H1 (cell line): Measurements from ENCODE around the gene UBAC1. TPM values are rescaled to one million over a fixed set of nuclear protein-coding genes. Genes with fewer than 3 reads are reported as not detected.

ENCODE experiments used
- CTCF ChIA-PET: fragments of 300-600 bp; sonication (Branson Sonifier 250); formaldehyde crosslinking; loops from one replicate; lab custom pipeline; 2021; ENCODE audit not compliant: partially characterized antibody; lab: Charles Lee
- POLR2A ChIA-PET: fragments of 300-600 bp; sonication (Branson Sonifier 250); formaldehyde crosslinking; loops from one replicate; lab custom pipeline; 2021; ENCODE audit warnings: inconsistent platforms; ENCODE audit not compliant: partially characterized antibody; lab: Charles Lee
- DNase-seq, 2 experiments: peaks; one replicate each; pipeline versions ENCODE4 v3.0.0 to v3.0.0-alpha.2; 2010 to 2022; ENCODE audit warnings: low spot score in 2 of 2, low read depth in 1 of 2, mixed read lengths in 1 of 2
- FAIRE-seq: peaks from 2 replicates; lab custom pipeline; 2011; peaks lifted over from hg19 to GRCh38; lab: Jason Lieb, UNC
- H2AFZ ChIP-seq: 2 replicates; pipeline ENCODE4 v1.8.1; 2012; ENCODE audit warnings: low read length, inconsistent platforms
- H2AK5ac ChIP-seq: 2 replicates; pipeline ENCODE4 v1.6.1; 2013; ENCODE audit warnings: low read depth, low read length
- H2BK120ac ChIP-seq: replicated peaks from 2 replicates; pipeline ENCODE3; 2013; ENCODE audit warnings: low read depth, low read length, inconsistent platforms
- H2BK12ac ChIP-seq: 2 replicates; pipeline ENCODE4 v1.6.1; 2013; ENCODE audit warnings: low read depth, low read length
- H2BK15ac ChIP-seq: 2 replicates; pipeline ENCODE4 v1.6.1; 2013; ENCODE audit warnings: low read length
- H2BK20ac ChIP-seq: 2 replicates; pipeline ENCODE4 v1.6.1; 2013; ENCODE audit warnings: low read length
- H2BK5ac ChIP-seq: 2 replicates; pipeline ENCODE4 v1.6.1; 2013; ENCODE audit warnings: low read depth, low read length
- H3K14ac ChIP-seq: 2 replicates; pipeline ENCODE4 v1.6.1; 2013; ENCODE audit warnings: inconsistent platforms; ENCODE audit not compliant: insufficient read length
- H3K18ac ChIP-seq: 2 replicates; pipeline ENCODE4 v1.6.1; 2013; ENCODE audit warnings: low read length; ENCODE audit errors: extremely low read depth
- H3K23ac ChIP-seq: 2 replicates; pipeline ENCODE4 v1.6.1; 2013; ENCODE audit warnings: inconsistent platforms; ENCODE audit not compliant: insufficient read length
- H3K23me2 ChIP-seq: 2 replicates; pipeline ENCODE4 v1.6.1; 2013; ENCODE audit warnings: low read depth, low read length
- H3K27ac ChIP-seq: 2 replicates; pipeline ENCODE4 v1.6.1; 2011; ENCODE audit warnings: low read depth, low read length, inconsistent platforms
- H3K27me3 ChIP-seq, 4 experiments: replicated peaks in 1 of 4; 1 replicate in 1 of 4; 2 replicates in 3 of 4; pipeline versions ENCODE4 v1.6.1 to v1.8.1; 2011 to 2013; ENCODE audit warnings: low read length in 3 of 4, mild to moderate bottlenecking in 3 of 4, inconsistent platforms in 2 of 4, mixed read lengths in 2 of 4, moderate library complexity in 1 of 4; ENCODE audit not compliant: control insufficient read depth in 3 of 4, insufficient read depth in 3 of 4; ENCODE audit errors: extremely low read depth in 1 of 4
- H3K36me3 ChIP-seq, 4 experiments: 2 replicates each; pipeline versions ENCODE4 v1.6.1 to v1.8.1; 2011 to 2013; ENCODE audit warnings: mild to moderate bottlenecking in 4 of 4, low read length in 3 of 4, moderate library complexity in 2 of 4, control low read depth in 1 of 4, inconsistent platforms in 1 of 4; ENCODE audit not compliant: insufficient read depth in 4 of 4, control insufficient read depth in 2 of 4
- H3K4ac ChIP-seq: replicated peaks from 2 replicates; pipeline ENCODE3; 2013; ENCODE audit warnings: low read length, low read depth, mixed read lengths, inconsistent platforms; ENCODE audit not compliant: insufficient read length
- H3K4me1 ChIP-seq, 4 experiments: replicated peaks in 1 of 4; 1 replicate in 1 of 4; 2 replicates in 3 of 4; pipeline versions ENCODE4 v1.6.1 to v1.8.1; 2011 to 2013; ENCODE audit warnings: low read length in 3 of 4, inconsistent platforms in 2 of 4, mixed read lengths in 1 of 4; ENCODE audit not compliant: insufficient read depth in 4 of 4, control insufficient read depth in 3 of 4
- H3K4me2 ChIP-seq, 2 experiments: 2 replicates each; pipeline versions ENCODE4 v1.6.1 to v1.8.1; 2011 to 2013; ENCODE audit warnings: low read depth in 2 of 2, low read length in 2 of 2, control low read depth in 1 of 2, inconsistent platforms in 1 of 2, mild to moderate bottlenecking in 1 of 2; ENCODE audit not compliant: insufficient read depth in 1 of 2
- H3K4me3 ChIP-seq, 4 experiments: fragments of 200-600, 300-600 bp in 1 of 4; sonication (generic), shearing (Covaris generic), sonication (Bioruptor Twin) in 1 of 4; 2 replicates each; pipeline versions ENCODE4 v1.5.1 to v1.8.1; 2011 to 2016; ENCODE audit warnings: low read length in 4 of 4, low read depth in 3 of 4, control low read depth in 2 of 4, inconsistent platforms in 2 of 4, mild to moderate bottlenecking in 2 of 4, mixed read lengths in 1 of 4, moderate library complexity in 1 of 4; ENCODE audit not compliant: insufficient read depth in 2 of 4; ENCODE audit errors: extremely low read depth in 1 of 4
- H3K56ac ChIP-seq: replicated peaks from 2 replicates; pipeline ENCODE3; 2013; ENCODE audit warnings: low read depth, mild to moderate bottlenecking, mixed read lengths, low read length, inconsistent platforms; ENCODE audit not compliant: insufficient read length
- H3K79me1 ChIP-seq: 2 replicates; pipeline ENCODE4 v1.6.1; 2013; ENCODE audit warnings: low read depth, low read length, control low read depth
- H3K79me2 ChIP-seq, 2 experiments: 2 replicates each; pipeline versions ENCODE4 v1.6.1 to v1.8.1; 2012 to 2013; ENCODE audit warnings: low read length in 2 of 2, mild to moderate bottlenecking in 2 of 2, inconsistent platforms in 1 of 2; ENCODE audit not compliant: insufficient read depth in 2 of 2, control insufficient read depth in 1 of 2
- H3K9ac ChIP-seq, 4 experiments: replicated peaks in 1 of 4; 1 replicate in 1 of 4; 2 replicates in 3 of 4; pipeline versions ENCODE4 v1.6.1 to v1.8.1; 2011 to 2013; ENCODE audit warnings: low read depth in 3 of 4, low read length in 3 of 4, control low read depth in 2 of 4, mild to moderate bottlenecking in 2 of 4, moderate library complexity in 2 of 4, inconsistent platforms in 1 of 4; ENCODE audit errors: extremely low read depth in 1 of 4
- H3K9me3 ChIP-seq, 2 experiments: 2 replicates each; pipeline versions ENCODE4 v1.6.1 to v1.8.1; 2012 to 2013; ENCODE audit warnings: mild to moderate bottlenecking in 2 of 2, moderate library complexity in 2 of 2, control low read depth in 1 of 2, inconsistent platforms in 1 of 2, low read depth in 1 of 2, low read length in 1 of 2, mixed read lengths in 1 of 2; ENCODE audit not compliant: insufficient read depth in 2 of 2
- H4K20me1 ChIP-seq, 2 experiments: replicated peaks in 1 of 2; 2 replicates each; pipeline versions ENCODE3 to v1.8.1; 2011 to 2013; ENCODE audit warnings: inconsistent platforms in 2 of 2, low read length in 2 of 2, mild to moderate bottlenecking in 1 of 2; ENCODE audit not compliant: insufficient read depth in 2 of 2, control insufficient read depth in 1 of 2
- H4K5ac ChIP-seq: 2 replicates; pipeline ENCODE4 v1.6.1; 2013; ENCODE audit warnings: low read length, low read depth, mixed read lengths, inconsistent platforms; ENCODE audit not compliant: insufficient read length
- H4K8ac ChIP-seq: 2 replicates; pipeline ENCODE4 v1.8.0; 2013; ENCODE audit warnings: mild to moderate bottlenecking, moderate library complexity, low read length, inconsistent platforms; ENCODE audit not compliant: insufficient read depth; ENCODE audit errors: extremely low read depth
- H4K91ac ChIP-seq: replicated peaks from 2 replicates; pipeline ENCODE3; 2013; ENCODE audit warnings: low read length, mixed read lengths, inconsistent platforms; ENCODE audit not compliant: insufficient read length
- CEBPB ChIP-seq: IDR thresholded peaks from 2 replicates; pipeline ENCODE4 v1.6.1; 2012; ENCODE audit warnings: low read depth, low read length
- EZH2 ChIP-seq: fragments of 200-600 bp; sonication (generic); IDR thresholded peaks from 2 replicates; pipeline ENCODE4 v1.7.1; 2012; ENCODE audit warnings: low read depth, mild to moderate bottlenecking, moderate library complexity, low read length, inconsistent platforms; ENCODE audit not compliant: severe bottlenecking
- GABPA ChIP-seq: IDR thresholded peaks from 2 replicates; pipeline ENCODE4 v1.6.1; 2011; ENCODE audit warnings: mild to moderate bottlenecking, low read length, moderate library complexity, borderline replicate concordance; ENCODE audit not compliant: insufficient read depth
- KDM4A ChIP-seq: IDR thresholded peaks from one replicate; pipeline ENCODE4 v1.7.1; 2012; ENCODE audit warnings: low read depth, mild to moderate bottlenecking, moderate library complexity, low read length, inconsistent platforms; ENCODE audit not compliant: severe bottlenecking
- NANOG ChIP-seq: IDR thresholded peaks from 2 replicates; pipeline ENCODE4 v1.6.1; 2011; ENCODE audit warnings: low read length, low read depth, mild to moderate bottlenecking, inconsistent platforms; ENCODE audit not compliant: insufficient read depth, poor library complexity, severe bottlenecking
- RAD21 ChIP-seq, 2 experiments: IDR thresholded peaks in 1 of 2; conservative IDR thresholded peaks in 1 of 2; 2 replicates each; pipeline ENCODE4 v1.6.1; 2011; ENCODE audit warnings: low read depth in 2 of 2, low read length in 2 of 2, improper control_type of control experiment in 1 of 2, inconsistent platforms in 1 of 2, mild to moderate bottlenecking in 1 of 2, moderate library complexity in 1 of 2
- RBBP5 ChIP-seq: IDR thresholded peaks from 2 replicates; pipeline ENCODE4 v1.7.1; 2012; ENCODE audit warnings: low read depth, mild to moderate bottlenecking, inconsistent platforms, low read length, moderate library complexity, borderline replicate concordance
- SIN3A ChIP-seq, 2 experiments: IDR thresholded peaks in 1 of 2; conservative IDR thresholded peaks in 1 of 2; 2 replicates each; pipeline ENCODE4 v1.6.1; 2011 to 2012; ENCODE audit warnings: low read length in 2 of 2, improper control_type of control experiment in 1 of 2, low read depth in 1 of 2, mild to moderate bottlenecking in 1 of 2
- SIX5 ChIP-seq: IDR thresholded peaks from 2 replicates; pipeline ENCODE4 v1.6.1; 2011; ENCODE audit warnings: mild to moderate bottlenecking, low read depth, low read length
- SP2 ChIP-seq: IDR thresholded peaks from 2 replicates; pipeline ENCODE4 v1.6.1; 2012; ENCODE audit warnings: mild to moderate bottlenecking, low read length, inconsistent platforms
- TAF7 ChIP-seq: optimal IDR thresholded peaks from 2 replicates; pipeline ENCODE3; 2011; ENCODE audit warnings: low read depth, mild to moderate bottlenecking, inconsistent platforms, low read length, moderate library complexity, borderline replicate concordance
- WGBS, 2 experiments: shearing (Covaris generic) in 1 of 2; methylation state at CpG; one replicate each; pipeline versions ENCODE4 v1.1.6 to v1.1.7; 2013 to 2015; ENCODE audit warnings: low lambda C conversion rate in 2 of 2, mixed read lengths in 2 of 2, inconsistent platforms in 1 of 2, low coverage in 1 of 2, missing lambda C conversion rate in 1 of 2; ENCODE audit not compliant: insufficient replicate concordance in 2 of 2, insufficient coverage in 1 of 2, insufficient read length in 1 of 2; ENCODE audit errors: extremely low coverage in 1 of 2, missing lambda C conversion rate in 1 of 2; 5-methylcytosine and 5-hydroxymethylcytosine counted together
- polyA plus RNA-seq, 7 experiments: library from polyadenylated mRNA; depleted of rRNA in 3 of 7; stranded (reverse) in 5 of 7; unstranded in 2 of 7; fragments of >200 nt in 5 of 7; fragments of 200-250 nt in 2 of 7; gene quantifications; 1 replicate in 5 of 7; 2 replicates in 1 of 7; 4 replicates in 1 of 7; pipeline versions ENCODE4 v1.2.1 to v1.2.3, GENCODE V29; 2011 to 2013; ENCODE audit warnings: missing spikeins in 2 of 7, mixed read lengths in 2 of 7
- total RNA-seq: library from RNA; stranded (reverse); fragmentation: NEBNext Ultra II Directional; extraction: Animal tissue kit (Norgen Biotek cat#: 25700); gene quantifications from 2 replicates; pipeline ENCODE4 v1.2.1, GENCODE V29; 2021
- TF ChIP-seq, protein P1 (sequence below): IDR thresholded peaks from 2 replicates; pipeline ENCODE4 v1.6.1; 2012; ENCODE audit warnings: inconsistent platforms

The UBAC1 gene
- total and polyA plus RNA-seq, 2 of the 8 experiments (the other 6 are each of a cell fraction or from before 2014, with no cell fraction given) = 59.3 to 85.2 TPM

- no peak overlapping the region for H3K23ac ChIP-seq
- no peak overlapping the region for H2BK120ac ChIP-seq
- H3K14ac ChIP-seq = no peak overlapping the region
- no peak overlapping the region for H4K8ac ChIP-seq
- H3K23me2 ChIP-seq = peaks cover 3% of the 10 kb centered on the region; the same call in 1 of the 2 replicates
- no peak overlapping the region for H2BK12ac ChIP-seq
- H2BK5ac ChIP-seq = no peak overlapping the region
- H2AFZ ChIP-seq = no peak overlapping the region
- peaks cover 0 to 5% (median 0%) of the 10 kb centered on the region in 4 experiments; a peak in 2 of 8 replicates for H3K36me3 ChIP-seq
- no peak overlapping the region; a peak in 1 of 4 replicates for H3K4me2 ChIP-seq
- H3K18ac ChIP-seq = no peak overlapping the region
- no peaks in the 10 kb centered on the region for H3K9me3 ChIP-seq
- POLR2A ChIA-PET = interaction anchor here (0.8 kb wide), 1 partner anchor 65 kb away, joined by 3 read pairs; no protein-coding TSS in a partner anchor
- WGBS, 2 experiments = 79% methylated on average over 2 of the region's 2 CpGs; no CpG with 5 or more reads in 1 of the 2 experiments
- H3K9ac ChIP-seq = no peak overlapping the region
- CTCF ChIA-PET = no interaction called here
- H4K5ac ChIP-seq = no peak overlapping the region
- H3K79me2 ChIP-seq = peaks cover 76 to 99% of the 10 kb centered on the region in 2 experiments
- no peaks in the 10 kb centered on the region for H3K27me3 ChIP-seq
- H3K4ac ChIP-seq = no peak overlapping the region
- H4K91ac ChIP-seq = no peak overlapping the region
- H3K79me1 ChIP-seq = peaks cover 13% of the 10 kb centered on the region
- H2BK20ac ChIP-seq = no peak overlapping the region
- H3K27ac ChIP-seq = no peak overlapping the region
- FAIRE-seq (no peak), DNase-seq (no peak)
- H2AK5ac ChIP-seq = no peak overlapping the region
- peaks cover 21 to 33% of the 10 kb centered on the region in 2 experiments for H4K20me1 ChIP-seq
- no peak overlapping the region for H2BK15ac ChIP-seq
- no peak overlapping the region for H3K56ac ChIP-seq
- H3K4me3 ChIP-seq = no peak overlapping the region
- peaks cover 9 to 13% (median 9%) of the 10 kb centered on the region in 4 experiments; a peak in 6 of 7 replicates for H3K4me1 ChIP-seq
- no peak for TF ChIP-seq GABPA
- no peak for TF ChIP-seq SP2
- TF ChIP-seq RBBP5 = no peak
- TF ChIP-seq, protein P1, sequence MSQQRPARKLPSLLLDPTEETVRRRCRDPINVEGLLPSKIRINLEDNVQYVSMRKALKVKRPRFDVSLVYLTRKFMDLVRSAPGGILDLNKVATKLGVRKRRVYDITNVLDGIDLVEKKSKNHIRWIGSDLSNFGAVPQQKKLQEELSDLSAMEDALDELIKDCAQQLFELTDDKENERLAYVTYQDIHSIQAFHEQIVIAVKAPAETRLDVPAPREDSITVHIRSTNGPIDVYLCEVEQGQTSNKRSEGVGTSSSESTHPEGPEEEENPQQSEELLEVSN = no peak
- TF ChIP-seq KDM4A = no peak
- TF ChIP-seq SIN3A (conservative IDR thresholded peaks at IDR 0.05 in 1 of 2, IDR thresholded peaks at IDR 0.05 in 1 of 2; ENCODE audit: low read depth in 1 of 2, low read length in 2 of 2) = no peak
- no peak for TF ChIP-seq EZH2
- TF ChIP-seq RAD21 (IDR thresholded peaks at IDR 0.05 in 1 of 2, conservative IDR thresholded peaks at IDR 0.05 in 1 of 2; ENCODE audit: low read depth in 2 of 2, low read length in 2 of 2) = no peak
- no peak for TF ChIP-seq NANOG
- TF ChIP-seq TAF7 = no peak
- no peak for TF ChIP-seq SIX5
- no peak for TF ChIP-seq CEBPB
These were observed 59.3 kb downstream of the UBAC1 start for GRCh38 chr9:135901826-135902225.
